Measurements from ENCODE around the gene VEPH1. TPM values are rescaled to one million over a fixed set of nuclear protein-coding genes. Genes with fewer than 3 reads are reported as not detected.

The VEPH1 gene
- total RNA-seq, 1 experiment from 2014 or later, result 7.7 TPM

GRCh38 chr3:157535667-157536066 lies 32.5 kb upstream of the VEPH1 start:
- no peak overlapping the region for H4K5ac ChIP-seq (ENCODE audit: insufficient read length, low read depth, low read length)
- H4K20me1 ChIP-seq (ENCODE audit: control insufficient read depth, insufficient read depth, insufficient read length), result no peaks in the 10 kb centered on the region
- no peak overlapping the region for H3K9ac ChIP-seq (ENCODE audit: extremely low read depth, insufficient read length, low read length)
- Mint-ChIP-seq H3K9me3 (no peaks in the 10 kb centered on the region), H3K27ac (no peak overlapping the region; a peak in 1 of 7 replicates), H3K36me3 (ENCODE audit: insufficient read depth in 1 of 3, low read depth in 3 of 3) (no peaks in the 10 kb centered on the region), H3K27me3 (ENCODE audit: low read depth) (peaks cover 3% of the 10 kb centered on the region; the same call in 1 of the 2 replicates), H3K4me3 (no peak overlapping the region), H3K4me1 (no peaks in the 10 kb centered on the region)
- no peak overlapping the region for H3K23ac ChIP-seq (ENCODE audit: insufficient read length, low read depth, low read length)
- H3K4me1 ChIP-seq (ENCODE audit: insufficient read depth, low read length), result no peaks in the 10 kb centered on the region
- H2BK20ac ChIP-seq (ENCODE audit: low read depth, low read length, poor library complexity, severe bottlenecking), result no peak overlapping the region
- H3T11ph ChIP-seq (ENCODE audit: low read length), result no peak overlapping the region
- no peaks in the 10 kb centered on the region for H3K9me3 ChIP-seq (ENCODE audit: control insufficient read depth, low read depth, low read length)
- TF ChIP-seq, protein P1, sequence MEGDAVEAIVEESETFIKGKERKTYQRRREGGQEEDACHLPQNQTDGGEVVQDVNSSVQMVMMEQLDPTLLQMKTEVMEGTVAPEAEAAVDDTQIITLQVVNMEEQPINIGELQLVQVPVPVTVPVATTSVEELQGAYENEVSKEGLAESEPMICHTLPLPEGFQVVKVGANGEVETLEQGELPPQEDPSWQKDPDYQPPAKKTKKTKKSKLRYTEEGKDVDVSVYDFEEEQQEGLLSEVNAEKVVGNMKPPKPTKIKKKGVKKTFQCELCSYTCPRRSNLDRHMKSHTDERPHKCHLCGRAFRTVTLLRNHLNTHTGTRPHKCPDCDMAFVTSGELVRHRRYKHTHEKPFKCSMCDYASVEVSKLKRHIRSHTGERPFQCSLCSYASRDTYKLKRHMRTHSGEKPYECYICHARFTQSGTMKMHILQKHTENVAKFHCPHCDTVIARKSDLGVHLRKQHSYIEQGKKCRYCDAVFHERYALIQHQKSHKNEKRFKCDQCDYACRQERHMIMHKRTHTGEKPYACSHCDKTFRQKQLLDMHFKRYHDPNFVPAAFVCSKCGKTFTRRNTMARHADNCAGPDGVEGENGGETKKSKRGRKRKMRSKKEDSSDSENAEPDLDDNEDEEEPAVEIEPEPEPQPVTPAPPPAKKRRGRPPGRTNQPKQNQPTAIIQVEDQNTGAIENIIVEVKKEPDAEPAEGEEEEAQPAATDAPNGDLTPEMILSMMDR (conservative IDR thresholded peaks at IDR 0.05), result no peak
- no peak overlapping the region for H3K18ac ChIP-seq (ENCODE audit: insufficient read length, low read depth, low read length)
- no peak overlapping the region for H3K56ac ChIP-seq (ENCODE audit: insufficient read length, low read depth, low read length)
- WGBS (ENCODE audit: extremely low coverage, insufficient read length, low lambda C conversion rate), result no CpG with 5 or more reads among the region's 3 CpGs
- H4K8ac ChIP-seq (replicated peaks; ENCODE audit: insufficient read length, low read depth, low read length), result no peak overlapping the region
- H2BK15ac ChIP-seq (ENCODE audit: low read depth, low read length), result no peak overlapping the region
- H3K27ac ChIP-seq (ENCODE audit: insufficient read length, low read depth, low read length), result no peak overlapping the region
- no peak overlapping the region for H2BK12ac ChIP-seq (ENCODE audit: insufficient read length, low read depth, low read length)
- H3K79me2 ChIP-seq (ENCODE audit: insufficient read depth, low read length), result no peaks in the 10 kb centered on the region
- H3K4ac ChIP-seq (ENCODE audit: low read depth, low read length), result no peak overlapping the region
- no peak for DNase-seq
- no peak overlapping the region for H2AFZ ChIP-seq (ENCODE audit: low read length)
- H2BK120ac ChIP-seq (ENCODE audit: low read depth, low read length, poor library complexity, severe bottlenecking), result no peak overlapping the region
- no peak overlapping the region for H3K4me2 ChIP-seq (ENCODE audit: insufficient read depth, insufficient read length, low read length)
- H2AK5ac ChIP-seq (ENCODE audit: insufficient read length, low read length), result no peak overlapping the region
- no peak overlapping the region for H3K14ac ChIP-seq (ENCODE audit: insufficient read depth, low read length)
- H3K79me1 ChIP-seq (ENCODE audit: insufficient read depth, low read depth, low read length, poor library complexity, severe bottlenecking), result no peaks in the 10 kb centered on the region
- no peaks in the 10 kb centered on the region for H3K27me3 ChIP-seq (ENCODE audit: insufficient read depth, low read length)
- H3K23me2 ChIP-seq (ENCODE audit: insufficient read length, low read depth, low read length, poor library complexity, severe bottlenecking), result no peaks in the 10 kb centered on the region
- no peak overlapping the region for H4K91ac ChIP-seq (ENCODE audit: insufficient read length, low read depth, low read length)
- H2BK5ac ChIP-seq (ENCODE audit: insufficient read length, low read length), result no peak overlapping the region
